ENCODE data around the gene IL17RD. TPM values are rescaled to one million over a fixed set of nuclear protein-coding genes. Genes with fewer than 3 reads are reported as not detected.

IL17RD gene
- total RNA-seq, 2 experiments from 2014 or later, result not detected

- ChIA-PET CTCF (no interaction called here), POLR2A (no interaction called here)
- Histone ChIP-seq H3K27me3 (ENCODE audit: control insufficient read depth in 1 of 2, insufficient read depth in 2 of 2, low read length in 2 of 2) (peaks cover 5 to 7% of the 10 kb centered on the region in 2 experiments), H3K36me3 (ENCODE audit: insufficient read depth, low read length) (no peaks in the 10 kb centered on the region), H3K4me1 (ENCODE audit: insufficient read depth, low read length) (peaks cover 3% of the 10 kb centered on the region), H3K27ac (ENCODE audit: low read depth in 1 of 2, low read length in 2 of 2) (no peak overlapping the region), H3K4me3 (ENCODE audit: low read length) (no peak overlapping the region), H3K9me3 (ENCODE audit: control insufficient read depth in 1 of 2, insufficient read depth in 1 of 2, low read length in 2 of 2) (peaks cover 0 to 5% of the 10 kb centered on the region in 2 experiments)
- Mint-ChIP-seq H3K27ac (no peak overlapping the region), H3K9me3 (no peaks in the 10 kb centered on the region), H3K4me1 (ENCODE audit: low read depth) (no peaks in the 10 kb centered on the region), H3K36me3 (ENCODE audit: low read depth) (no peaks in the 10 kb centered on the region), H3K4me3 (no peak overlapping the region), H3K27me3 (peaks cover 21% of the 10 kb centered on the region)
- intact Hi-C loops (cut with DNase I, micrococcal nuclease), result no loop called here
- DNase-seq (no peak), ATAC-seq (ENCODE audit: poor library complexity) (no peak)
- no peak for TF ChIP-seq CTCF (IDR thresholded peaks at IDR 0.05)
Measured at GRCh38 chr3:57065588-57065987, 99.6 kb downstream of the IL17RD start.

- H3K4me1 Mint-ChIP-seq (ENCODE audit: low read depth), result no peaks in the 10 kb centered on the region
- no peaks in the 10 kb centered on the region for H3K9me3 Mint-ChIP-seq
- H3K9me3 ChIP-seq (ENCODE audit: control insufficient read depth in 1 of 2, insufficient read depth in 1 of 2, low read length in 2 of 2), result peaks cover 0 to 5% of the 10 kb centered on the region in 2 experiments
- no peaks in the 10 kb centered on the region for H3K36me3 ChIP-seq (ENCODE audit: insufficient read depth, low read length)
- ATAC-seq (ENCODE audit: poor library complexity) (no peak), DNase-seq (no peak)
- peaks cover 13% of the 10 kb centered on the region for H3K27me3 Mint-ChIP-seq
- ChIA-PET POLR2A (no interaction called here), CTCF (no interaction called here)
- no peak overlapping the region for H3K27ac ChIP-seq (ENCODE audit: low read depth in 1 of 2, low read length in 2 of 2)
- no peak for TF ChIP-seq CTCF (IDR thresholded peaks at IDR 0.05)
- no peak overlapping the region for H3K27ac Mint-ChIP-seq
- intact Hi-C loops (cut with DNase I, micrococcal nuclease), result no loop called here
- H3K4me1 ChIP-seq (ENCODE audit: insufficient read depth, low read length), result peaks cover 3% of the 10 kb centered on the region
- no peak overlapping the region for H3K4me3 Mint-ChIP-seq
- H3K27me3 ChIP-seq (ENCODE audit: control insufficient read depth in 1 of 2, insufficient read depth in 2 of 2, low read length in 2 of 2), result peaks cover 0 to 2% of the 10 kb centered on the region in 2 experiments
- H3K36me3 Mint-ChIP-seq (ENCODE audit: low read depth), result no peaks in the 10 kb centered on the region
- H3K4me3 ChIP-seq (ENCODE audit: low read length), result no peak overlapping the region
Measured at GRCh38 chr3:57064572-57064971, 100.6 kb downstream of the IL17RD start.

- Histone ChIP-seq H3K4me3 (ENCODE audit: low read length) (no peak overlapping the region), H3K27ac (ENCODE audit: low read depth in 1 of 2, low read length in 2 of 2) (no peak overlapping the region), H3K4me1 (ENCODE audit: insufficient read depth, low read length) (peaks cover 3% of the 10 kb centered on the region), H3K27me3 (ENCODE audit: control insufficient read depth in 1 of 2, insufficient read depth in 2 of 2, low read length in 2 of 2) (peaks cover 0 to 2% of the 10 kb centered on the region in 2 experiments), H3K36me3 (ENCODE audit: insufficient read depth, low read length) (no peaks in the 10 kb centered on the region), H3K9me3 (ENCODE audit: control insufficient read depth in 1 of 2, insufficient read depth in 1 of 2, low read length in 2 of 2) (peaks cover 0 to 5% of the 10 kb centered on the region in 2 experiments)
- DNase-seq (no peak), ATAC-seq (ENCODE audit: poor library complexity) (no peak)
- ChIA-PET POLR2A (no interaction called here), CTCF (no interaction called here)
- no peaks in the 10 kb centered on the region for H3K4me1 Mint-ChIP-seq (ENCODE audit: low read depth)
- intact Hi-C loops (cut with DNase I, micrococcal nuclease), result no loop called here
- no peak for TF ChIP-seq CTCF (IDR thresholded peaks at IDR 0.05)
- no peak overlapping the region for H3K4me3 Mint-ChIP-seq
- H3K36me3 Mint-ChIP-seq (ENCODE audit: low read depth), result no peaks in the 10 kb centered on the region
- H3K9me3 Mint-ChIP-seq, result no peaks in the 10 kb centered on the region
- peaks cover 13% of the 10 kb centered on the region for H3K27me3 Mint-ChIP-seq
- no peak overlapping the region for H3K27ac Mint-ChIP-seq
Measured at GRCh38 chr3:57064001-57064400, 101.2 kb downstream of the IL17RD start.

Data from CD4-positive, alpha-beta T cell (primary cell).